Measurements from ENCODE around the gene AHCTF1. TPM values are rescaled to one million over a fixed set of nuclear protein-coding genes. Genes with fewer than 3 reads are reported as not detected.

The AHCTF1 gene
- polyA plus RNA-seq, 1 experiment, result 18.1 TPM

DNA sequence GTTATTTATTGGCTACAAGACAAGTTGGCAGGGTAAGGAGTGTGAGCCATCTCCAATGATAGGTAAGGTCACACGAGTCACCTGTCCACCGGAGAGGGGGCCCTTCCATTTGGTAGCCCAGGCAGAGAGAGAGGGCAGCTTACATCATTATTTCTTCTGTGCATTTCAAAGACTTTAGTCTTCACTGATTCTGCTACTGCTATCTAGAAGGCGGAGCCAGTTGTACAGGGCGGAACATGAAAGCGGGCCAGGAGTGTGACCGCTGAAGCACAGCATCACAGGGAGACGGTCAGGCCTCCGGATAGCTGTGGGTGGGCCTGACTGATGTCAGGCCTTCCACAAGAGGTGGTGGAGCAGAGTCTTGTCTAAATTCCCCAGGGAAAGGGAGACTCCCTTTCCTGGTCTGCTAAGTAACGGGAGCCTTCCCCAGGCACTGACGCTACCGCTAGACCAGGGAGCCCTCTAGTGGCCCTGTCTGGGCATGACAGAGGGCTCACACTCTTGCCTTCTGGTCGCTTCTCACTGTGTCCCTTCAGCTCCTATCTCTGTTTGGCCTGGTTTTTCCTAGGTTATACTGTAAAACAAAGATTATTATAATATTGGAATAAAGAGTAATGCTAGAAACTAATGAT is 39.5 kb upstream of the AHCTF1 start:
- H3K9me3 ChIP-seq (ENCODE audit: control insufficient read depth, insufficient read depth, low read length), result peaks cover 24% of the 10 kb centered on the region
- no peak overlapping the region for H3K27ac ChIP-seq (ENCODE audit: low read depth, low read length)
- no peak overlapping the region for H3K4me3 ChIP-seq (ENCODE audit: low read depth, low read length)
- TF ChIP-seq, protein P1, sequence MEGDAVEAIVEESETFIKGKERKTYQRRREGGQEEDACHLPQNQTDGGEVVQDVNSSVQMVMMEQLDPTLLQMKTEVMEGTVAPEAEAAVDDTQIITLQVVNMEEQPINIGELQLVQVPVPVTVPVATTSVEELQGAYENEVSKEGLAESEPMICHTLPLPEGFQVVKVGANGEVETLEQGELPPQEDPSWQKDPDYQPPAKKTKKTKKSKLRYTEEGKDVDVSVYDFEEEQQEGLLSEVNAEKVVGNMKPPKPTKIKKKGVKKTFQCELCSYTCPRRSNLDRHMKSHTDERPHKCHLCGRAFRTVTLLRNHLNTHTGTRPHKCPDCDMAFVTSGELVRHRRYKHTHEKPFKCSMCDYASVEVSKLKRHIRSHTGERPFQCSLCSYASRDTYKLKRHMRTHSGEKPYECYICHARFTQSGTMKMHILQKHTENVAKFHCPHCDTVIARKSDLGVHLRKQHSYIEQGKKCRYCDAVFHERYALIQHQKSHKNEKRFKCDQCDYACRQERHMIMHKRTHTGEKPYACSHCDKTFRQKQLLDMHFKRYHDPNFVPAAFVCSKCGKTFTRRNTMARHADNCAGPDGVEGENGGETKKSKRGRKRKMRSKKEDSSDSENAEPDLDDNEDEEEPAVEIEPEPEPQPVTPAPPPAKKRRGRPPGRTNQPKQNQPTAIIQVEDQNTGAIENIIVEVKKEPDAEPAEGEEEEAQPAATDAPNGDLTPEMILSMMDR (IDR thresholded peaks at IDR 0.05; ENCODE audit: low read depth, low read length), result peak; percentile 30
- POLR2A ChIA-PET, result no interaction called here
- H3K27me3 ChIP-seq (ENCODE audit: control insufficient read depth, insufficient read depth, low read length), result no peaks in the 10 kb centered on the region
- DNase-seq (ENCODE audit: low read depth, low spot score), result no peak
- CTCF ChIA-PET, result interaction anchor here (0.6 to 1.3 kb wide), 2 partner anchors 8 to 126 kb away, joined by 3 to 4 read pairs; no protein-coding TSS in a partner anchor

DNA sequence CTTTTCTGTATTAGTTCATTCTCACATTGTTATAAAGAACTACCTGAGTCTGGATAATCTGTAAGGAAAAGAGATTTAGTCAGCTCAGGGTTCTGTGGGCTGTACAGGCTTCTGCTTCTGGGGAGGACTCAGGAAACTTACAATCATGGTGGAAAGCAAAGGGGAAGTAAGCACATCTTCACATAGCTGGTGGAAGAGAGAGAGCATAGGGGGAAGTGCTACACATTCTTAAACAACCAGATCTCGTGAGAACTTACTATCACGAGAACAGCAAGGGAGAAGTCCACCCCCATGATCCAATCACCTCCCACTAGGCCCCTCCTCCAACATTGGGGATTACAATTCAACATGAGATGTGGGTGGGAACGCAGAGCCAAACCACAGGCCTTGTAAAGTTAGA is 37.9 kb upstream of the AHCTF1 start:
- ChIA-PET POLR2A (no interaction called here), CTCF (no interaction called here)
- Histone ChIP-seq H3K4me3 (ENCODE audit: low read depth, low read length) (no peak overlapping the region), H3K27ac (ENCODE audit: low read depth, low read length) (no peak overlapping the region), H3K27me3 (ENCODE audit: control insufficient read depth, insufficient read depth, low read length) (no peaks in the 10 kb centered on the region), H3K9me3 (ENCODE audit: control insufficient read depth, insufficient read depth, low read length) (peaks cover 24% of the 10 kb centered on the region)
- TF ChIP-seq, protein P1 (IDR thresholded peaks at IDR 0.05; ENCODE audit: low read depth, low read length), result no peak
- no peak for DNase-seq (ENCODE audit: low read depth, low spot score)

DNA sequence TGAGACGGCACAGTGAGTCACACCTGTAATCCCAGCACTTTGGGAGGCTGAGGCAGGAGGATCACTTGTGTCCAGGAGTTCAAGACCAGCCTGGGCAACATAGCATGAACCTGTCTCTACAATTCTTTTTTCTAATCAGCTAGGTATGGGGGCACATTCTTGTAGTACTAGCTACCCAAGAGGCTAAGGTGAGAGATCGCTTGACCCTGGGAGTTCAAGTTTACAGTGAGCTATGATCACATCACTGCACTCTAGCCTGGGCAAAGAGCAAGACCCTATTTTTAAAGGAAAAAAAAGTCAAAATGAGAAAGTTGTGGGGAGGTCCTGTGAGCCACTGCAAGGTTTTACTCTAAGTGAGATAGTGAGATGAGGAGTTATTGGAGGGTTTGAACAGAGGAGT is 34.8 kb upstream of the AHCTF1 start:
- TF ChIP-seq, protein P1 (IDR thresholded peaks at IDR 0.05; ENCODE audit: low read depth, low read length), result no peak
- POLR2A ChIA-PET, result no interaction called here
- H3K27me3 ChIP-seq (ENCODE audit: control insufficient read depth, insufficient read depth, low read length), result no peaks in the 10 kb centered on the region

DNA sequence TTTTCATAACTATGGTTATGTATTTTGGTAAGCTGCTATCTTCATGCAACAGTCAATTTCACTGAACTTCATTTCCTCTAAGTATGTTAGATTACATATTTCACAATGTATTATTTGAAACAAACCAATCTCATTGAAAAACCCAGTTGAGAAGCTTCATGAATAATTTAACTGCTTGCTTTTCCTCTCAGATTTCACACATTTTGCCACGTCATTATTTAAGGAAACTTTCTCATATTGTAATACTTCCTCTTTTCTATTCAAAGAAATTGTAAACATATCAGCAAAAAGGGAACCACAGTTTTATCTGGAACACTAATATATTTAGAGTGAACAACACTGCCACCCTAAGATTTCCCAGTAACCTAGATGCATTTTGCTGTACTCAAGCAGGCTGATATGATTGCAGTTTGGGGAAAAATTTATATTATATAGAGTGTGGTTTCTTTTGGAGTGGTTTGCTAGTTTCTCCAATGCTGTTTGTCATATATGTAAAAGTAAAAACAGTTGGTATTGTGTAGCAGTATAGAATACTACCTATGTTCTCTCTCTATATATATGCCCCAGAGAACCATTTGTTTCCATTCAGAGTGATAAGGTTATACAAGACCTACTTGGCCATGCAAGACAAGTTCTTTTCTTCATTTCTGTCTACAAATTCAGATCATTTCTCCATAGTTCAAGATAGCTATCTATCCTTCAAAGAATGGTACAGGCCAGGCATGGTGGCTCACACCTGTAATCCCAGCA is 28.4 kb upstream of the AHCTF1 start:
- DNase-seq (ENCODE audit: low read depth, low spot score), result no peak

More for the DNA sequence above, 34.8 kb upstream of the AHCTF1 start:
- Histone ChIP-seq H3K9me3 (ENCODE audit: control insufficient read depth, insufficient read depth, low read length) (peaks cover 13% of the 10 kb centered on the region), H3K4me3 (ENCODE audit: low read depth, low read length) (no peak overlapping the region), H3K27ac (ENCODE audit: low read depth, low read length) (no peak overlapping the region)
- no peak for DNase-seq (ENCODE audit: low read depth, low spot score)
- CTCF ChIA-PET, result no interaction called here

More for the DNA sequence above, 28.4 kb upstream of the AHCTF1 start:
- H3K27ac ChIP-seq (ENCODE audit: low read depth, low read length), result no peak overlapping the region
- no peaks in the 10 kb centered on the region; the same call in 1 of the 2 replicates for H3K9me3 ChIP-seq (ENCODE audit: control insufficient read depth, insufficient read depth, low read length)
- H3K27me3 ChIP-seq (ENCODE audit: control insufficient read depth, insufficient read depth, low read length), result no peaks in the 10 kb centered on the region
- POLR2A ChIA-PET, result no interaction called here
- TF ChIP-seq, protein P1 (IDR thresholded peaks at IDR 0.05; ENCODE audit: low read depth, low read length), result no peak
- CTCF ChIA-PET, result no interaction called here
- no peak overlapping the region for H3K4me3 ChIP-seq (ENCODE audit: low read depth, low read length)
